Fibroblast of peridontal ligament (primary cell): Measurements from ENCODE around the gene TENM4.

ENCODE experiments used
- DNase-seq: peaks from one replicate; pipeline ENCODE4 v3.0.0-alpha.2; 2010; ENCODE audit errors: extremely low read depth

TENM4 gene

GRCh38 chr11:79344753-79345294 lies 96.0 kb downstream of the TENM4 start:
- no peak for DNase-seq

DNA sequence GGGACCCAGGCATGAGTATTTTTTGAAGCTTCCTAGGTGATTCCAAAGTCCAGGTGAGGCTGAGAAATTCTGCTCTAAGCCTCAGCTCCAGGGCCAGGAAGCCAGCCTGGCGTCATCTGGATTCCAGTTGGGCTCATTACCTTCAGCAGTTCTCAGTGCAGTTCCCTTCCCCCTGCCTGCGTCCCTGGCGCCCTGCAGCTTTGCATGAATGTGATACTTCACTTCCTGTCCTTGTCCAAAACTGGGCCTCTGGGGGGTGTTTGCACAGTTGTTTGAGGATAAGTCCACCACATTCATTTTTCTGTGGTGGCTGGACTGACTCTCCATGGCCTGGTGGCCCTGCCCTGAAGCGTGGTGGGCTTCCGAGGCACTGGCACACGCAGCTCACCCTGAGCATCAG lies 98.1 kb downstream of the TENM4 start:
- DNase-seq = no peak

- DNase-seq = no peak
Measured at GRCh38 chr11:79342236-79342635, 98.6 kb downstream of the TENM4 start.

DNA sequence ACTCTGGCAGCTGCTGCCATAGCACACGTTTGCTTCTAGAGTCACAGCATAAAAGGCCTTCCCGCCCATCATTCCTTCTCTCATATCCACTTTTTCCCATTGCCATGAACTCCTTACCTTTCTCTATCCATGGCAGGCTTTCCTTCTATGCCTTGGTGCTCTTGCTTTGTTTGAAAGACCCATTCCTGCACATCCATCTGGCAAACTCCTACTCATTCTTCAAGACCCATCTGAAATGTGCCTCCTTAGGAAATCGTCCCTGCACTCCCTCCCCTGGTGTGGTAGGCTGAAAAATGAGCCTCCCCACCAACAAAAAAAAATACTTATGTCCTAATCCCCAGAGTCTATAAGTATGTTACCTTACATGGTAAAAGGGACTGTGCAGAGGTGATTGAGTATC lies 100.3 kb downstream of the TENM4 start:
- no peak for DNase-seq

DNA sequence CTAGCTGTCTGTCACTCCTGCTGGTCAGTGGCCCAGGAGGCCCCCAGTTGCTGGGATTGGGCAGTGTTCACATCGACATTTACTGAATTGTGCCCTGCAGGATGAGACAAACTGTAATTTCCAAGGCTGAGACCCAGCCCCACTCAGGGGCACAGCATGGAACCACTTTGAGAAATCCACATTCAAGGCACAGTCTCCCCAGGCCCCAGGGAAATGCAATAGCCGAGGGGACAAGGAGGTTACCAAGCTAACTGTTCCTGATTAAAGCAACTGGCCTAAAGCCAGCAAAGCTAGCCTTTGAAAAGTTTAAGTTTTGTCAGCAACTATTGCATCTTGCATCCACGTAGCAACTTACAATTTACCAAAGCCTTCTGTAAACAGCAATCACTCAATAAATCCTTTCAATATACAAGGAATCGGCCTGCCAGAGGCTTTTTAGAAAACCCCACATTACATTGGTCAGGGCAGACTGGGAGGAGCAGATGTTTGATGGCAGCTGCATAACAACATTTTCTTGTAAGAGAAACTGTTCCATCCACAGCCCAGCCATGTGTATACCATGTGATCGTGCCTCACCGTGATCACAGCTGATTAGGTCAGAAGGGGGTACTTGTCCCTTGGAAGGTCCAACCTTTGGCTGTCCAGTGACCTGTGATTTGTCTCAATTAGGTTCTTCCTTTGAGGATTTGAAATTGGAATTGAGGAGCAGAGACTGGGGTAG lies 103.9 kb downstream of the TENM4 start:
- peak; percentile 31 for DNase-seq

DNA sequence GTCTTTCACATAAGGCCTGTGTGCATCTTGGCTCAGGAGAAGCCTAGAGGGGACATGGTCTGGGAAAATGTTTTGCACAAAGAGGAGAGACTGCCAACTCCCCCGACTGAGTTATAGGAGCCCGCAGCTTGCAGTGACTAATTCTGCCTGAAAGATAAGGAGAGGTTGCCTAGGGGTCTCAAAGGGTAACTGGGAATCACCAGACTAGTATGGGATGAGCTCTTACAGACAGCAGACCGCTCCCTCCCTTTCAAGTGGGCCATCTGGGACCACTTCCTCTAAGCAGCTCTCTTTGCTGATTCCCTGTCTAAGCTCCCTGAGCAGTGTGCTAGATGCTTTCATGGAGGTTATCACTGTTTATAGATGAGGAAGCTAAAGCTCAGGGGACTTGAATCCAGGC lies 105.1 kb downstream of the TENM4 start:
- no peak for DNase-seq

DNA sequence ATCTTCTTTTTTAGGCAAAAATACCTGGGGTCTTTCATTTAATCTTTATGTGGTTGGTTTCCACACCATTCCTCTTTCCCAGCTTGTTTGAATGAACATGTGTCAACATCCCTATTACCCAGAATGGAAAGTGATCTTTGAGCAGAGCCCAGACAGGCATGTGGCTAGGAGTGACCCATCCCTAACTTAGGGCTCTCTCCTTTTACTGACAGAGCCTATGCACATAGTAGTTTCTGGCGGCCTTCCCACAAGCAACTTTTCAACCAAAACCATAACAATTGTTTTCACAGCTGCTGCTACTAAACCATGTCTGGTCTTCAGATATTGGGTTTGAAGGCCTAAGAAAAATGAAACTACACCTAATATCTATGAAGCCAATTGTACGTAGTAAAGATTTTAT lies 107.5 kb downstream of the TENM4 start:
- DNase-seq = no peak

DNA sequence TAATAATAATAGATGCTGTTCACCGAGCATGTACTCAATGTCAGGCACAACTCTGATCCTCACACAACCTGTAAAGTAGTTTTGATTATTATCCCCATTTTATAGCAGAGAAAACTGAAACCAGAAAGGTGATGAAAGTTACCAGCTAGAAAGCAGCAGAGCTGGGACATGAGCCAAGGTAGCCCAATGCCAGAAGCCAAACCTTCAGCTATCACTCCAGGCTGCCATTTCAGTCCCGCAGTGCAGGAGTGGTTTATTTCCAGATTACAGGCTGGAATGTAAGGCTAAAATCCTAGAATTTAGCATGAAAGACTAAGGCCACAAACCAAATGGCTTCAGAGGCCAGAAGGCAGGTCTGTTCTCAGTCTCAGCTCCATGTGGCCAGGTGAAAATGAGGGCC lies 108.8 kb downstream of the TENM4 start:
- no peak for DNase-seq

GRCh38 chr11:79331203-79331901 lies 109.5 kb downstream of the TENM4 start:
- no peak for DNase-seq

DNA sequence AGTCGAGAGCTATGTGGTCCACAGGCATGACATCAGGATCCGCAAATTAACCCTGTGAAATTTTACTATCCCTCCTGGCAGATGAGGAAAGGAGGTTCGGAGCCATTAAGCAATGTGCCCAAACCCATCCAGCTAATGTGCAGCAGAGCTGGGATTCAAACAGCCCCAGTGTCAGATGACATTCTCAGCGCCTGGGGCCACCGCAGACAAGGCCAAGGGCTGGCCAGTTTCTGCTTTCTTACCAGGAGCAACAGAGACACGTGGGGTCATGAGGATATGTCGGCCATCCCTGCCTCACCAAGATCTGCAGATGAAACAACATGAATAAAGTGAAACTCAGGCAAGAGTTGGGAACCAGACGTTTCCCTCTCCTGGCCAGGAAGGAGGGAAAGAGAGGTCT lies 110.2 kb downstream of the TENM4 start:
- no peak for DNase-seq

DNA sequence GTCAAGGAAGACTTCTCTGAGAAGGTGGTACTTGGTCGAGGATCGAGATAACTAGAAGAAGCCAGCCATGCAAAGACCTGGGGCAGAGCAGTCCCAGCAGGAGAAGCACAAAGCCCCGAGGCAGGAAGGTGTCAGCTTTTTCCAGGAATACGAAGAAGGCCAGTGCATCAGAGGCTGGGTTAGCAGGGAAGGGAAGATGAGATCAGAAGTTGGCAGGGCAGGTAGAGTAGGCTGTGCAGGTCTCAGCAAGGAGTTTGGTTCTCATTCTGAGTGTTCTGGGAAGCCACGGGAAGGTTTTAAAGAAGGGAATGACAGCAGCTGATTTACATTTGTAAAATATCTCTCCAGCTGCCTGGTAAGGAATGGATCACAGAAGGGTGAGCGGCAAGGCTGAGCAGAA lies 111.3 kb downstream of the TENM4 start:
- no peak for DNase-seq

DNA sequence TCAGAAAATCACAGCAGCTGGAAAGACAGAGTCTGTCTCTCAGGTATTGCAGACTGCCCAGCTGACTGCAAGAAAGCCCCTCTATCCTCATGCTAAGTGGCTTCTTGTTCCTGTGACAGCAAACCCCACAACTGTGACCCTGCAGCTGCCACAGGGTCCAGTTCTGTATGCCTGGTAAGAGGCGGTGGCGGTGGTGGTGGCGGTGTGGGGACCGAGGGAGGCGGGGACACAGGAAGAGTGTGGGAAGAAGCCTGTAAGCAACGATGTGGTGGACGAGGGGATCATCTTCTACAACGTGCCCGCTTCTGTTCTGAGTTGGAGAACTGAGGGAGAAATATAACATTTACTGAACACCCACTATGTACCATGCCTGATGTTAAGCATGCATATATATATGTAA lies 112.4 kb downstream of the TENM4 start:
- no peak for DNase-seq

- DNase-seq = no peak
Measured at GRCh38 chr11:79325851-79326250, 115.0 kb downstream of the TENM4 start.

- DNase-seq = peak; percentile 17
Measured at GRCh38 chr11:79321263-79321662, 119.6 kb downstream of the TENM4 start.

- no peak for DNase-seq
Measured at GRCh38 chr11:79314906-79315689, 125.7 kb downstream of the TENM4 start.

GRCh38 chr11:79313530-79313913 lies 127.3 kb downstream of the TENM4 start:
- no peak for DNase-seq

- DNase-seq = peak; percentile 10
Measured at GRCh38 chr11:79312617-79313529, 128.0 kb downstream of the TENM4 start.

DNA sequence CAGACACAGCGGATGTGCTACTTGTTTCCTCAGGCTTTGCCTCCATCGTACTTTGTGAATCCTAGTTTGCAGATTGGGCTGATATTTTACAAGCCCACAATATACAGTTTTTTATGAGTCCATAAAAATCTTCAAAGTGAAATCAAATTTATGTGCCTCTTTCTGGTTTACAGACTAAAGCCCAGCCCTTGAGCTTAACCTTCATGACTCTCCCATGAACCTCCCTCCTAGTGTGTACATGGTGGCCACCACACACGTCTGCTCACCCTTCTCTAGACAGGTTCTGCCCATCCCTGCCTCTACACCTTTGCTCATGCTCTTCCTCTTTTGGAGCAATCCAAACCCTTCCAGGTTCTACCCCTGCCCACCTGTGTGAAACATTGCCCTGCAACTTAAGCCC lies 129.4 kb downstream of the TENM4 start:
- DNase-seq = no peak

GRCh38 chr11:79309407-79309806 lies 131.4 kb downstream of the TENM4 start:
- no peak for DNase-seq

- no peak for DNase-seq
Measured at GRCh38 chr11:79308429-79308828, 132.4 kb downstream of the TENM4 start.

DNA sequence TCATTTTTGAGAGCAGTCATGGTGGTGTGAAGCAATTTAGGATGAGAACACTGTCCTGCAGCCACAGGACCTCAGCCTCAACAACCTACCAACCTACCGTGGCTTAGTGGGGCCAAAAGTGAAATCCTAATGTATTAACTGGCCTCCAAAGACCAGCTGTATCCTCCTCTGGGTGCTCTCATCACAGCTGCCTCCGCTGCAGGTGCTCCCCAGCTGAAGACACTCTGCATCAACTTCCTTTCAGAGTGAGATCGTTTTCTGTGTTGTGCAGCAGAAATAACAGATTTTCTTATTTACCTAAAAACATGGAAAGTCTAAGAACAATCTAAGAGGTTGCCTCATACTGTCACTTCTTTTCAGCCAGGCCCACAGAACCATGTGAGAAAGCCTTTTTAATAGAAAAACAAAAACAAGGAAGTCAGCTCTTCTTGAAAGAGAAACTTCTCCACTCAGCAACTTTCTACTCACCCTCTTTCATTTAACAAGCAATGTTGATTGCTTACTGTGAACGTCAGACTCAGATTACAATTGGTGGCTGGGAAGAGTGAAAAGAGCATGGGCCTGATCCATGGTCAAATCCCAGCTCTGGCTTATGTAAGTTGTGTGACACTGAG lies 136.1 kb downstream of the TENM4 start:
- DNase-seq = peak; percentile 39
